ENCODE results near the gene GTF3C2.

The GTF3C2 gene

GRCh38 chr2:27294928-27295327 is 61.6 kb downstream of the GTF3C2 start:
- DNase-seq, result no peak

- no peak for DNase-seq
Observed at GRCh38 chr2:27291865-27292264, 64.7 kb downstream of the GTF3C2 start.

- DNase-seq, result no peak
Observed at GRCh38 chr2:27290549-27290948, 66.0 kb downstream of the GTF3C2 start.

GRCh38 chr2:27288610-27289009 is 68.0 kb downstream of the GTF3C2 start:
- DNase-seq, result no peak

GRCh38 chr2:27285481-27285880 is 71.1 kb downstream of the GTF3C2 start:
- DNase-seq, result no peak

- DNase-seq, result no peak
Observed at GRCh38 chr2:27284996-27285395, 71.6 kb downstream of the GTF3C2 start.

GRCh38 chr2:27282892-27283291 is 73.7 kb downstream of the GTF3C2 start:
- no peak for DNase-seq

GRCh38 chr2:27281855-27282559 is 74.6 kb downstream of the GTF3C2 start, which contains the start of gene TRIM54:
TRIM54 (plus strand) TSS chr2:27282429; CDS start chr2:27282732, 303 bp downstream.
- no peak for DNase-seq

- no peak for DNase-seq
Observed at GRCh38 chr2:27281442-27281841, 75.1 kb downstream of the GTF3C2 start.

GRCh38 chr2:27280826-27281225 is 75.7 kb downstream of the GTF3C2 start:
- no peak for DNase-seq

- DNase-seq, result no peak
Observed at GRCh38 chr2:27278010-27278409, 78.6 kb downstream of the GTF3C2 start.

Measured in NCI-H510A (cell line).